Measurements from ENCODE around the gene GXYLT1.

DNA sequence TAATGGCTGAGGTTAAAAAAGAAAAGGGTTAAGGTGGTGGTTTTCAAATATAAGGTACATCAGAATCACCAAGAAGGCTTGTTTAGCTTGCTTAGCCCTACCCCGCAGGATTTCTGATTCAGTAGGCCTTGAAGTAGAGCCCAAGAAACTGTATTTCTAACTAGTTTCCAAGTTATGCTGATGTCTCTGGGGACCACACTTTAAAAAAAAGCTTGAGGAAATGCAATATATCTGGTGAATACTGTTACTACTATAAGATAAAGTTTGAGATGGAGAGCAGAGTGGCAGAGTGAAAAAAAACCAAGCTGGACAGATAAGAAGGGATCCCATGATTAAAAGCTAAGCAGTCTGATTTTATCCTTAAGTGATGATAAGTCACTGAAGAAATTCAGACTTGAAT lies 18.3 kb upstream of the GXYLT1 start:
- TF ChIP-seq EZH2phosphoT487 (IDR thresholded peaks at IDR 0.05; ENCODE audit: insufficient read depth, low read depth), result no peak
- TF ChIP-seq EZH2 (IDR thresholded peaks at IDR 0.05; ENCODE audit: insufficient read depth, poor library complexity, severe bottlenecking), result no peak

All from GM23248 (cell line).